Measurements from ENCODE around the gene GMDS.

GRCh38 chr6:2129182-2129621 is 116.2 kb downstream of the GMDS start:
- TF ChIP-seq EZH2phosphoT487 (IDR thresholded peaks at IDR 0.05; ENCODE audit: insufficient read depth, low read depth) (no peak), EZH2 (IDR thresholded peaks at IDR 0.05; ENCODE audit: insufficient read depth, poor library complexity, severe bottlenecking) (no peak)
